ENCODE results near the gene ADIPOQ.

GRCh38 chr3:186901135-186901734 lies 58.7 kb downstream of the ADIPOQ start:
- no peak for TF ChIP-seq ZNF70 (CRISPR knock-in tag; IDR thresholded peaks at IDR 0.05)
- TF ChIP-seq ARNTL (CRISPR knock-in tag; IDR thresholded peaks at IDR 0.05; ENCODE audit: borderline replicate concordance, low read depth), result no peak
- TF ChIP-seq ZNF565 (CRISPR knock-in tag; conservative IDR thresholded peaks at IDR 0.05; ENCODE audit: low read depth), result no peak
- TF ChIP-seq, protein P1, sequence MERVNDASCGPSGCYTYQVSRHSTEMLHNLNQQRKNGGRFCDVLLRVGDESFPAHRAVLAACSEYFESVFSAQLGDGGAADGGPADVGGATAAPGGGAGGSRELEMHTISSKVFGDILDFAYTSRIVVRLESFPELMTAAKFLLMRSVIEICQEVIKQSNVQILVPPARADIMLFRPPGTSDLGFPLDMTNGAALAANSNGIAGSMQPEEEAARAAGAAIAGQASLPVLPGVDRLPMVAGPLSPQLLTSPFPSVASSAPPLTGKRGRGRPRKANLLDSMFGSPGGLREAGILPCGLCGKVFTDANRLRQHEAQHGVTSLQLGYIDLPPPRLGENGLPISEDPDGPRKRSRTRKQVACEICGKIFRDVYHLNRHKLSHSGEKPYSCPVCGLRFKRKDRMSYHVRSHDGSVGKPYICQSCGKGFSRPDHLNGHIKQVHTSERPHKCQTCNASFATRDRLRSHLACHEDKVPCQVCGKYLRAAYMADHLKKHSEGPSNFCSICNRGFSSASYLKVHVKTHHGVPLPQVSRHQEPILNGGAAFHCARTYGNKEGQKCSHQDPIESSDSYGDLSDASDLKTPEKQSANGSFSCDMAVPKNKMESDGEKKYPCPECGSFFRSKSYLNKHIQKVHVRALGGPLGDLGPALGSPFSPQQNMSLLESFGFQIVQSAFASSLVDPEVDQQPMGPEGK (CRISPR knock-in tag; IDR thresholded peaks at IDR 0.05; ENCODE audit: borderline replicate concordance), result no peak
- no peak for TF ChIP-seq TSHZ2 (CRISPR knock-in tag; IDR thresholded peaks at IDR 0.05)
- no peak for TF ChIP-seq SNAI2 (CRISPR knock-in tag; IDR thresholded peaks at IDR 0.05)
- TF ChIP-seq, protein P2, sequence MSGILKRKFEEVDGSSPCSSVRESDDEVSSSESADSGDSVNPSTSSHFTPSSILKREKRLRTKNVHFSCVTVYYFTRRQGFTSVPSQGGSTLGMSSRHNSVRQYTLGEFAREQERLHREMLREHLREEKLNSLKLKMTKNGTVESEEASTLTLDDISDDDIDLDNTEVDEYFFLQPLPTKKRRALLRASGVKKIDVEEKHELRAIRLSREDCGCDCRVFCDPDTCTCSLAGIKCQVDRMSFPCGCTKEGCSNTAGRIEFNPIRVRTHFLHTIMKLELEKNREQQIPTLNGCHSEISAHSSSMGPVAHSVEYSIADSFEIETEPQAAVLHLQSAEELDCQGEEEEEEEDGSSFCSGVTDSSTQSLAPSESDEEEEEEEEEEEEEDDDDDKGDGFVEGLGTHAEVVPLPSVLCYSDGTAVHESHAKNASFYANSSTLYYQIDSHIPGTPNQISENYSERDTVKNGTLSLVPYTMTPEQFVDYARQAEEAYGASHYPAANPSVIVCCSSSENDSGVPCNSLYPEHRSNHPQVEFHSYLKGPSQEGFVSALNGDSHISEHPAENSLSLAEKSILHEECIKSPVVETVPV (CRISPR knock-in tag; IDR thresholded peaks at IDR 0.05), result no peak
- no peak for TF ChIP-seq RARB (CRISPR knock-in tag; IDR thresholded peaks at IDR 0.05)
